HepG2 (cell line): ENCODE data around the gene LANCL1. TPM values are rescaled to one million over a fixed set of nuclear protein-coding genes. Genes with fewer than 3 reads are reported as not detected.

Experiments
- ATAC-seq: fragments of 200-7000 bp; cut with Tn5 transposase; 3 replicates; pipeline ENCODE4 v1.9.1; 2020; ENCODE audit warnings: mild to moderate bottlenecking, moderate library complexity
- BruUV-seq: library from RNA; stranded (reverse); fragments of 400-500 nt; replicated peaks from 2 replicates; lab custom pipeline; 2021; lab: Mats Ljungman, UMichigan
- CTCF ChIA-PET: fragments of 300-600 bp; formaldehyde crosslinking; extraction: SDS; loops from one replicate; lab custom pipeline; 2021; ENCODE audit warnings: low total read pairs, inconsistent platforms, low intra/inter-chr PET ratio; lab: Yijun Ruan, JAX
- POLR2A ChIA-PET: fragments of 350-600 bp; sonication (Branson Sonifier 250); formaldehyde crosslinking; loops from one replicate; lab custom pipeline; 2020; ENCODE audit warnings: antibody characterized with exemption, inconsistent platforms; lab: Yijun Ruan, JAX
- DNase-seq: peaks from one replicate; pipeline ENCODE4 v3.0.0-alpha.2; 2015; ENCODE audit warnings: low spot score
- FAIRE-seq: peaks from 3 replicates; lab custom pipeline; 2011; peaks lifted over from hg19 to GRCh38; lab: Jason Lieb, UNC
- H2AFZ ChIP-seq: one replicate; pipeline ENCODE4 v1.6.1; 2011; ENCODE audit warnings: low read length, inconsistent platforms
- H3K27ac ChIP-seq: fragments of 300-600 bp; 3 replicates; pipeline ENCODE4 v1.8.0; 2011; ENCODE audit warnings: mixed run types, mild to moderate bottlenecking, mixed read lengths, low read length, inconsistent platforms; ENCODE audit not compliant: insufficient read depth; ENCODE audit errors: extremely low read length
- H3K27me3 ChIP-seq, 2 experiments: fragments of 200-600 bp in 1 of 2; 2 replicates in 1 of 2; 3 replicates in 1 of 2; pipeline versions ENCODE4 v1.6.0 to v1.8.0; 2011; ENCODE audit warnings: low read length in 2 of 2, mild to moderate bottlenecking in 2 of 2, moderate library complexity in 2 of 2, inconsistent platforms in 1 of 2; ENCODE audit not compliant: insufficient read depth in 2 of 2, control insufficient read depth in 1 of 2
- H3K36me3 ChIP-seq, 2 experiments: fragments of 200-600 bp in 1 of 2; replicated peaks in 1 of 2; 2 replicates in 1 of 2; 3 replicates in 1 of 2; pipeline versions ENCODE4 v1.5.1 to v1.8.0; 2011; ENCODE audit warnings: low read length in 2 of 2, inconsistent platforms in 1 of 2; ENCODE audit not compliant: insufficient read depth in 2 of 2, control insufficient read depth in 1 of 2
- H3K4me1 ChIP-seq: 2 replicates; pipeline ENCODE4 v1.5.1; 2012; ENCODE audit warnings: low read length, inconsistent platforms; ENCODE audit not compliant: insufficient read depth
- H3K4me2 ChIP-seq: 2 replicates; pipeline ENCODE4 v1.6.0; 2011; ENCODE audit warnings: low read depth, low read length, inconsistent platforms
- H3K4me3 ChIP-seq, 3 experiments: fragments of 200-600 bp in 1 of 3; sonication (generic), shearing (Covaris generic) in 1 of 3; replicated peaks in 1 of 3; 2 replicates each; pipeline ENCODE4 v1.5.1; 2011 to 2016; ENCODE audit warnings: low read length in 3 of 3, inconsistent platforms in 2 of 3, low read depth in 2 of 3, mild to moderate bottlenecking in 2 of 3, control low read depth in 1 of 3, mixed read lengths in 1 of 3; ENCODE audit not compliant: insufficient read depth in 1 of 3
- H3K79me2 ChIP-seq: one replicate; pipeline ENCODE4 v1.6.1; 2011; ENCODE audit warnings: low read length, inconsistent platforms; ENCODE audit not compliant: insufficient read depth
- H3K9ac ChIP-seq: 2 replicates; pipeline ENCODE4 v1.6.0; 2011; ENCODE audit warnings: mild to moderate bottlenecking, low read depth, low read length, inconsistent platforms; ENCODE audit not compliant: insufficient read depth
- H3K9me3 ChIP-seq: 2 replicates; pipeline ENCODE4 v1.5.1; 2012; ENCODE audit warnings: mild to moderate bottlenecking, low read length
- H4K20me1 ChIP-seq: 2 replicates; pipeline ENCODE4 v1.6.0; 2011; ENCODE audit warnings: inconsistent platforms, mild to moderate bottlenecking, low read length, moderate library complexity; ENCODE audit not compliant: insufficient read depth
- ETV6 ChIP-seq: sonication (generic); formaldehyde crosslinking; conservative IDR thresholded peaks from 2 replicates; pipeline ENCODE4 v1.4.0; 2020; ENCODE audit warnings: missing genetic modification reagents
- HOXA9 ChIP-seq: sonication (generic); formaldehyde crosslinking; IDR thresholded peaks from 2 replicates; pipeline ENCODE4 v1.8.1; 2022; ENCODE audit warnings: missing genetic modification reagents, mild to moderate bottlenecking, moderate library complexity, borderline replicate concordance
- MAFF ChIP-seq: IDR thresholded peaks from 2 replicates; pipeline ENCODE4 v1.6.1; 2011; ENCODE audit warnings: low read depth, low read length, improper control_type of control experiment
- MAFK ChIP-seq, 2 experiments: IDR thresholded peaks in 1 of 2; conservative IDR thresholded peaks in 1 of 2; 2 replicates each; pipeline ENCODE4 v1.6.1; 2011; ENCODE audit warnings: improper control_type of control experiment in 2 of 2, low read length in 2 of 2
- MXD3 ChIP-seq: IDR thresholded peaks from 2 replicates; pipeline ENCODE4 v1.6.1; 2016; ENCODE audit warnings: mild to moderate bottlenecking, missing biosample characterization, missing genetic modification reagents
- MXD4 ChIP-seq: IDR thresholded peaks from 2 replicates; pipeline ENCODE4 v1.6.1; 2016; ENCODE audit warnings: mild to moderate bottlenecking, missing biosample characterization, missing genetic modification reagents
- PAWR ChIP-seq: sonication (generic); formaldehyde crosslinking; IDR thresholded peaks from 2 replicates; pipeline ENCODE4 v1.4.0; 2020; ENCODE audit warnings: missing genetic modification reagents, mild to moderate bottlenecking, borderline replicate concordance
- RAD21 ChIP-seq: fragments of 450-650 bp; formaldehyde crosslinking; IDR thresholded peaks from 2 replicates; pipeline ENCODE4 v1.5.0; 2020; ENCODE audit warnings: mild to moderate bottlenecking
- YEATS4 ChIP-seq: sonication (generic); formaldehyde crosslinking; IDR thresholded peaks from 2 replicates; pipeline ENCODE4 v1.4.0; 2020; ENCODE audit warnings: missing genetic modification reagents, borderline replicate concordance
- ZBTB25 ChIP-seq: IDR thresholded peaks from 2 replicates; pipeline ENCODE4 v1.6.1; 2018; ENCODE audit warnings: missing genetic modification reagents
- ZFP90 ChIP-seq: sonication (generic); formaldehyde crosslinking; IDR thresholded peaks from 2 replicates; pipeline ENCODE4 v1.8.0; 2022; ENCODE audit warnings: missing genetic modification reagents, mild to moderate bottlenecking, inconsistent platforms, borderline replicate concordance
- ZNF253 ChIP-seq: sonication (generic); formaldehyde crosslinking; IDR thresholded peaks from 2 replicates; pipeline ENCODE4 v1.8.0; 2022; ENCODE audit warnings: mild to moderate bottlenecking, missing genetic modification reagents, borderline replicate concordance
- ZNF296 ChIP-seq: sonication (generic); formaldehyde crosslinking; conservative IDR thresholded peaks from 2 replicates; pipeline ENCODE4 v1.5.0; 2020; ENCODE audit warnings: mild to moderate bottlenecking, missing genetic modification reagents
- ZNF335 ChIP-seq: sonication (generic); formaldehyde crosslinking; IDR thresholded peaks from 2 replicates; pipeline ENCODE4 v1.4.0; 2020; ENCODE audit warnings: missing genetic modification reagents
- ZNF550 ChIP-seq: sonication (generic); formaldehyde crosslinking; IDR thresholded peaks from 2 replicates; pipeline ENCODE4 v1.4.0; 2020; ENCODE audit warnings: mild to moderate bottlenecking, missing genetic modification reagents, borderline replicate concordance
- ZNF772 ChIP-seq: sonication (generic); formaldehyde crosslinking; IDR thresholded peaks from 2 replicates; pipeline ENCODE4 v1.5.0; 2020; ENCODE audit warnings: mild to moderate bottlenecking, missing genetic modification reagents
- ZNF879 ChIP-seq: sonication (generic); formaldehyde crosslinking; IDR thresholded peaks from 2 replicates; pipeline ENCODE4 v1.8.1; 2023; ENCODE audit warnings: missing genetic modification reagents
- WGBS: methylation state at CpG from one replicate; pipeline ENCODE4 v1.1.6; 2017; ENCODE audit warnings: low lambda C conversion rate; 5-methylcytosine and 5-hydroxymethylcytosine counted together
- in situ Hi-C: cut with HindIII; loops from 2 replicates; pipeline ENCODE4 v1.10.0; 2017; ENCODE audit warnings: low pct_unique_long_range_greater_than_20kb; ENCODE audit not compliant: extremely low pct_ligation_motif_present
- intact Hi-C: fragments of 100-400 bp; cut with micrococcal nuclease; formaldehyde crosslinking; loops from one replicate; pipeline ENCODE4 v1.10.0; 2022; ENCODE audit not compliant: unreplicated experiment
- polyA plus RNA-seq, 8 experiments: library from polyadenylated mRNA; depleted of rRNA in 3 of 8; stranded (reverse) in 7 of 8; unstranded in 1 of 8; fragments of >200 nt; fragmentation: Illumina TruSeq in 4 of 8; extraction: Trizol in 4 of 8; gene quantifications; 2 replicates each; pipeline versions ENCODE4 v1.2.1 to v1.2.3, GENCODE V29; 2011 to 2016; ENCODE audit warnings: low read depth in 4 of 8, missing spikeins in 1 of 8, mixed read lengths in 1 of 8; ENCODE audit not compliant: insufficient read depth in 1 of 8
- total RNA-seq, 5 experiments: library from RNA; depleted of rRNA; stranded (reverse); fragments of >200 nt; fragmentation: Illumina TruSeq; extraction: Trizol; gene quantifications; 2 replicates each; pipeline ENCODE4 v1.2.3, GENCODE V29; 2016; ENCODE audit warnings: low read depth in 1 of 5

LANCL1 gene
- total and polyA plus RNA-seq, 2 of the 13 experiments (the other 11 are each of a cell fraction or from before 2014, with no cell fraction given) = 53.5 to 67.7 TPM

GRCh38 chr2:210503725-210504191, 27.2 kb upstream of the LANCL1 start:
- ATAC-seq (no peak), FAIRE-seq (no peak), DNase-seq (no peak)
- BruUV-seq = no TSS peak
- no peak overlapping the region for H2AFZ ChIP-seq
- H3K4me3 ChIP-seq = no peak overlapping the region
- no peaks in the 10 kb centered on the region for H3K79me2 ChIP-seq
- WGBS = 91% methylated on average over 5 of the region's 5 CpGs
- no peak overlapping the region for H3K4me2 ChIP-seq
- H3K27ac ChIP-seq = no peak overlapping the region
- no peaks in the 10 kb centered on the region for H4K20me1 ChIP-seq
- H3K4me1 ChIP-seq = peaks cover 21% of the 10 kb centered on the region
- intact Hi-C loops = loop anchor here (1.0 to 5.0 kb wide), 4 partner anchors 46 to 654 kb away; no protein-coding TSS in a partner anchor
- ChIA-PET CTCF (interaction anchor here (1.1 to 1.5 kb wide), 2 partner anchors 72 to 74 kb away, joined by 3 to 16 read pairs; no protein-coding TSS in a partner anchor), POLR2A (interaction anchor here (1.4 kb wide), 1 partner anchor 37 kb away, joined by 4 read pairs; no protein-coding TSS in a partner anchor)
- H3K9me3 ChIP-seq = peaks cover 34% of the 10 kb centered on the region
- in situ Hi-C loops = no loop called here
- H3K9ac ChIP-seq = no peak overlapping the region
- TF ChIP-seq MAFK (conservative IDR thresholded peaks at IDR 0.05 in 1 of 2, IDR thresholded peaks at IDR 0.05 in 1 of 2; ENCODE audit: low read length in 2 of 2) (peak; percentile 68 to 77), ETV6 (CRISPR knock-in tag) (no peak), MXD3 (CRISPR knock-in tag) (no peak), MAFF (peak; percentile 47)
- H3K27me3 ChIP-seq = no peaks in the 10 kb centered on the region
- H3K36me3 ChIP-seq = no peaks in the 10 kb centered on the region

GRCh38 chr2:210503001-210503623, 26.6 kb upstream of the LANCL1 start:
- Histone ChIP-seq H3K4me3 (no peak overlapping the region), H3K79me2 (no peaks in the 10 kb centered on the region), H3K9me3 (peaks cover 38% of the 10 kb centered on the region), H3K27ac (no peak overlapping the region), H3K4me2 (no peak overlapping the region), H3K4me1 (peaks cover 21% of the 10 kb centered on the region), H3K9ac (no peak overlapping the region), H3K27me3 (no peaks in the 10 kb centered on the region), H2AFZ (no peak overlapping the region), H3K36me3 (no peaks in the 10 kb centered on the region), H4K20me1 (no peaks in the 10 kb centered on the region)
- ATAC-seq (peak; percentile 92), FAIRE-seq (peak; percentile 56), DNase-seq (peak; percentile 47)
- no TSS peak for BruUV-seq
- CTCF ChIA-PET = interaction anchor here (0.8 to 1.5 kb wide), 3 partner anchors 73 to 114 kb away, joined by 3 to 16 read pairs (median 3); no protein-coding TSS in a partner anchor
- in situ Hi-C loops (no loop called here), intact Hi-C loops (loop anchor here (1.0 to 5.0 kb wide), 4 partner anchors 46 to 654 kb away; no protein-coding TSS in a partner anchor)
- POLR2A ChIA-PET = no interaction called here
- 41% methylated on average over 7 of the region's 7 CpGs for WGBS
- no peak for TF ChIP-seq ZNF253 (CRISPR knock-in tag)
- TF ChIP-seq ZNF879 (CRISPR knock-in tag) = no peak
- 0 out of 2 replicates have a peak, but pooled peaks have one; percentile 17 for TF ChIP-seq MXD4 (CRISPR knock-in tag)
- no peak for TF ChIP-seq ZNF296 (CRISPR knock-in tag)
- no peak for TF ChIP-seq ZNF335 (CRISPR knock-in tag)
- TF ChIP-seq ZNF772 (CRISPR knock-in tag) = no peak
- TF ChIP-seq RAD21 = peak; percentile 71
- TF ChIP-seq ZNF550 (CRISPR knock-in tag) = no peak
- 0 out of 2 replicates have a peak, but pooled peaks have one; percentile 39 for TF ChIP-seq ZBTB25 (CRISPR knock-in tag)
- no peak for TF ChIP-seq PAWR (CRISPR knock-in tag)
- no peak for TF ChIP-seq HOXA9 (CRISPR knock-in tag)
- no peak for TF ChIP-seq ZFP90 (CRISPR knock-in tag)
- TF ChIP-seq YEATS4 = no peak
